GM19035 (cell line): ENCODE measurements around the gene TLDC2.
"Not testable (repeated sequence)": the region's sequence is repeated elsewhere in the genome, so short reads cannot be mapped to it uniquely, and the experiment has no call there.

ENCODE experiments used
- ATAC-seq: cut with Tn5 transposase; IDR thresholded peaks from one replicate; pipeline ENCODE4 v1.9.1; 2021; ENCODE audit not compliant: unreplicated experiment

Gene TLDC2

GRCh38 chr20:36866681-36867495, 9.1 kb upstream of the TLDC2 start:
- no peak for ATAC-seq

- ATAC-seq: no peak
Measured at GRCh38 chr20:36871640-36872570, 4.0 kb upstream of the TLDC2 start.

GRCh38 chr20:36872852-36873251, 3.1 kb upstream of the TLDC2 start:
- ATAC-seq: no peak

GRCh38 chr20:36873498-36874189, 2.3 kb upstream of the TLDC2 start:
- no peak for ATAC-seq

- ATAC-seq: not testable (repeated sequence)
Measured at GRCh38 chr20:36875093-36875492, 845 bp upstream of the TLDC2 start.

GRCh38 chr20:36876473-36876833, 515 bp downstream of the TLDC2 start:
- ATAC-seq: no peak

- no peak for ATAC-seq
Measured at GRCh38 chr20:36878941-36879340, 3.0 kb downstream of the TLDC2 start.

GRCh38 chr20:36880741-36881250, 4.9 kb downstream of the TLDC2 start:
- ATAC-seq: no peak

- ATAC-seq: no peak
Measured at GRCh38 chr20:36881331-36881730, 5.4 kb downstream of the TLDC2 start.

- no peak for ATAC-seq
Measured at GRCh38 chr20:36881888-36882287, 6.0 kb downstream of the TLDC2 start.

- ATAC-seq: no peak
Measured at GRCh38 chr20:36883977-36884535, 8.1 kb downstream of the TLDC2 start.

GRCh38 chr20:36885356-36885755, 9.4 kb downstream of the TLDC2 start:
- ATAC-seq: no peak

GRCh38 chr20:36886859-36887751, 11.2 kb downstream of the TLDC2 start:
- peak; percentile 62 for ATAC-seq

GRCh38 chr20:36887752-36888090, 11.8 kb downstream of the TLDC2 start:
- no peak for ATAC-seq

GRCh38 chr20:36888880-36889516, 13.1 kb downstream of the TLDC2 start:
- ATAC-seq: no peak

GRCh38 chr20:36890586-36890985, 14.6 kb downstream of the TLDC2 start:
- no peak for ATAC-seq

- ATAC-seq: no peak
Measured at GRCh38 chr20:36891211-36891610, 15.3 kb downstream of the TLDC2 start.

GRCh38 chr20:36893801-36894200, 17.9 kb downstream of the TLDC2 start:
- ATAC-seq: no peak

- no peak for ATAC-seq
Measured at GRCh38 chr20:36895036-36895435, 19.1 kb downstream of the TLDC2 start.

GRCh38 chr20:36904690-36905089, 28.8 kb downstream of the TLDC2 start:
- no peak for ATAC-seq
